LNCaP clone FGC (cell line): Measurements from ENCODE around the gene GTF3C4.
"Not testable (repeated sequence)": the region's sequence is repeated elsewhere in the genome, so short reads cannot be mapped to it uniquely, and the experiment has no call there.

Experiments
- DNase-seq: peaks from one replicate; pipeline ENCODE4 v3.0.0-alpha.2; 2011; ENCODE audit warnings: low read depth
- H3K4me3 ChIP-seq: 2 replicates; pipeline ENCODE4 v1.5.1; 2011; ENCODE audit warnings: mild to moderate bottlenecking, low read depth, low read length, control low read depth
- CTCF ChIP-seq: IDR thresholded peaks from 2 replicates; pipeline ENCODE4 v1.5.1; 2012; ENCODE audit warnings: mild to moderate bottlenecking; ENCODE audit not compliant: control insufficient read depth, insufficient read depth; ENCODE audit errors: extremely low read depth

The GTF3C4 gene

GRCh38 chr9:132708239-132708638, 38.0 kb downstream of the GTF3C4 start:
- no peak for TF ChIP-seq CTCF
- no peak for DNase-seq
- no peak overlapping the region for H3K4me3 ChIP-seq

DNA sequence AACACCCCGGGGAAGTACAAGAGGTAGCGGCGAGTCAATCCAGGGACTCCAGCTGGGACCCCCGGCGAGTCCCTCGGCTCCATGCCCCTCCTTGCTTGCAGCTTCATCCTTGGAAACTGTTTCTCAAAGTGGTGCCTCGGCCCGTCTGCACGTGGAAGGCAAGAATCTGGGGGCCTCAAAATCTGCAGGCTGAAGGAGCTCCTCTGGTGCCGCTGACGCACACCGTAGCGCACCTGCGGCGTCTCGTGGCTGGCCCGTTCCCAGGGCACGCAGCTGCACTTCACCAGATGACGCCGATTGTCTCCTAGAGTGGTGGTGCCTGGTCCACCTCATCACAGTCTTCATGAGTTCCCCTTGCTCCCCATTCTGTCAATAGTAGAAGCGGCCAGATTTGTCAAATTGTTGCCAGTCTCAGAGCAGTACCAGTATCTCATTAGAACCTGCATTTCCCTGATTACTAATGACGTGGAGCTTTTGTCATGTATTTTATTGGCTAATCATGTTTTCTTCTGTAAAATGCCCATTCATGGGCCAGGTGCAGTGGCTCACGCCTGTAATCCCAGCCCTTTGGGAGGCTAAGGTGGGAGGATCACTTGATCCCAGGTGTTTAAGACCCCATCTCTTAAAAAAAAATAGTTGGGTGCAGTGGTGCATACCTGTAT, 38.6 kb downstream of the GTF3C4 start:
- no peak for TF ChIP-seq CTCF
- no peak for DNase-seq

GRCh38 chr9:132710333-132710732, 40.1 kb downstream of the GTF3C4 start:
- no peak for DNase-seq
- H3K4me3 ChIP-seq, result no peak overlapping the region
- TF ChIP-seq CTCF, result no peak

More for the DNA sequence above, 38.6 kb downstream of the GTF3C4 start:
- H3K4me3 ChIP-seq, result no peak overlapping the region

DNA sequence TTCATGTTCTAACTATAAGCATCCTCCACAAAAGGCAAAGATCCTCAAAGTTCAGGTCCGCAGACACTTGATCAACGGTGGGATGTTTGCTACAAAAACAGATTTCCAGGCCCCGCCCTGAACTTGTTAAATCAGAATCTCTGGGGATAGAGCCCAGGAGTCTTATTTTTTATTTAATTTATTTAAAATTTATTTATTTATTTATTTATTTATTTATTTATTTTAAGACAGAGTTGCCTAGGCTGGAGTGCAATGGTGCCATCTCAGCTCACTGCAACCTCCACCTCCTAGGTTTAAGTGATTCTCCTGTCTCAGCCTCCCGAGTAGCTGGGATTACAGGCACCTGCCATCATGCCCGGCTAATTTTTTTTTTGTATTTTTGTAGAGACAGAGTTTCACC, 40.9 kb downstream of the GTF3C4 start:
- DNase-seq, result not testable (repeated sequence)

DNA sequence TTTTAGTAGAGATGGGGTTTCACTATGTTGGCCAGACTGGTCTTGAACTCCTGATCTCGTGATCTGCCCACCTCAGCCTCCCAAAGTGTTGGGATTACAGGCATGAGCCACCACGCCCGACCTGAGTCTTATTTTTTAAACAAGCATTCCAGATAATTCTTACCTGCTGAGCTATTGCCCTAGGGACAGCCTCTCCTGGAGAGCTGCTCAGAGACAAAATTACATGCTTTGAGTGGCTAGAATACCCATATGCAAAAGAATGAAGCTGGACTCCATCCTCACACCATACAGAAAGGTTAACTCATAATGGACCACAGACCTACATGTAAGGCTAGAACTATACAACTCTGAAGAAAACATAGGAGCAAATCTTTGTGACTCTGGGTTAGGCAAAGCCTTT, 41.6 kb downstream of the GTF3C4 start:
- TF ChIP-seq CTCF, result no peak
- DNase-seq, result no peak
- H3K4me3 ChIP-seq, result no peak overlapping the region

More for the DNA sequence above, 40.9 kb downstream of the GTF3C4 start:
- H3K4me3 ChIP-seq, result not testable (repeated sequence)

- TF ChIP-seq CTCF, result no peak
- H3K4me3 ChIP-seq, result no peak overlapping the region
- no peak for DNase-seq
Measured at GRCh38 chr9:132712753-132713152, 42.5 kb downstream of the GTF3C4 start.

- no peak for TF ChIP-seq CTCF
- DNase-seq, result no peak
- H3K4me3 ChIP-seq, result no peak overlapping the region
Measured at GRCh38 chr9:132716007-132716406, 45.7 kb downstream of the GTF3C4 start.
